HEK293 (cell line): Measurements from ENCODE around the gene ERCC2.

Source experiments
- CTCF ChIA-PET: fragments of 350-600 bp; formaldehyde crosslinking; extraction: SDS; loops from one replicate; lab custom pipeline; 2021; ENCODE audit warnings: antibody characterized with exemption; lab: Yijun Ruan, JAX
- POLR2A ChIA-PET: fragments of 300-600 bp; formaldehyde crosslinking; extraction: SDS; loops from one replicate; lab custom pipeline; 2020; ENCODE audit warnings: antibody characterized with exemption, inconsistent platforms; lab: Yijun Ruan, JAX
- H3K27ac ChIP-seq: fragments of 200-500 bp; sonication (Bioruptor generic); 2 replicates; pipeline ENCODE4 v1.5.1; 2014; ENCODE audit warnings: low read depth, low read length, control low read depth, inconsistent platforms; ENCODE audit errors: extremely low read depth
- H3K36me3 ChIP-seq, 2 experiments: fragments of 200-500 bp in 1 of 2; sonication (Bioruptor generic) in 1 of 2; 1 replicate in 1 of 2; 2 replicates in 1 of 2; pipeline ENCODE4 v1.5.1; 2014 to 2017; ENCODE audit warnings: inconsistent platforms in 2 of 2, low read length in 2 of 2; ENCODE audit not compliant: control insufficient read depth in 2 of 2, insufficient read depth in 1 of 2
- H3K4me1 ChIP-seq: fragments of 200-500 bp; sonication (Bioruptor generic); 2 replicates; pipeline ENCODE4 v1.5.1; 2014; ENCODE audit warnings: mild to moderate bottlenecking, low read length, inconsistent platforms; ENCODE audit not compliant: control insufficient read depth, insufficient read depth
- H3K4me3 ChIP-seq: 2 replicates; pipeline ENCODE4 v1.5.1; 2011; ENCODE audit warnings: low read depth, mild to moderate bottlenecking, control low read depth, low read length, moderate library complexity
- H3K9me3 ChIP-seq: fragments of 200-500 bp; sonication (Bioruptor generic); 2 replicates; pipeline ENCODE4 v1.5.1; 2014; ENCODE audit warnings: low read depth, low read length, inconsistent platforms; ENCODE audit not compliant: control insufficient read depth, insufficient read depth
- AEBP2 ChIP-seq: fragments of 450-650 bp; formaldehyde crosslinking; IDR thresholded peaks from 2 replicates; pipeline ENCODE4 v1.5.1; 2016; ENCODE audit warnings: missing biosample characterization, missing genetic modification characterization, borderline replicate concordance
- BCL6B ChIP-seq: fragments of 450-650 bp; formaldehyde crosslinking; IDR thresholded peaks from 2 replicates; pipeline ENCODE4 v1.5.1; 2017; ENCODE audit warnings: missing biosample characterization, missing genetic modification characterization
- GFI1B ChIP-seq: fragments of 450-650 bp; formaldehyde crosslinking; IDR thresholded peaks from 2 replicates; pipeline ENCODE4 v1.5.1; 2016; ENCODE audit warnings: missing biosample characterization, missing genetic modification characterization
- GLI2 ChIP-seq: fragments of 450-650 bp; formaldehyde crosslinking; IDR thresholded peaks from 2 replicates; pipeline ENCODE4; 2017; ENCODE audit warnings: missing biosample characterization, missing genetic modification characterization, low read depth, borderline replicate concordance
- PBX3 ChIP-seq: sonication (generic); formaldehyde crosslinking; IDR thresholded peaks from 2 replicates; pipeline ENCODE4 v1.8.1; 2022; ENCODE audit warnings: mild to moderate bottlenecking, moderate library complexity, missing genetic modification reagents
- SCRT2 ChIP-seq: fragments of 450-650 bp; formaldehyde crosslinking; IDR thresholded peaks from 2 replicates; pipeline ENCODE4 v1.5.1; 2016; ENCODE audit warnings: missing biosample characterization, missing genetic modification characterization
- ZBTB7A ChIP-seq: fragments of 450-650 bp; formaldehyde crosslinking; IDR thresholded peaks from 2 replicates; pipeline ENCODE4 v1.5.1; 2016; ENCODE audit warnings: low read depth, missing biosample characterization, missing genetic modification characterization
- ZNF112 ChIP-seq: fragments of 450-650 bp; formaldehyde crosslinking; IDR thresholded peaks from 2 replicates; pipeline ENCODE4 v1.5.0; 2017; ENCODE audit warnings: missing biosample characterization, missing genetic modification characterization
- ZNF114 ChIP-seq: fragments of 450-650 bp; formaldehyde crosslinking; IDR thresholded peaks from 2 replicates; pipeline ENCODE4 v1.5.0; 2017; ENCODE audit warnings: missing biosample characterization, missing genetic modification characterization
- ZNF16 ChIP-seq: fragments of 450-650 bp; formaldehyde crosslinking; IDR thresholded peaks from 2 replicates; pipeline ENCODE4 v1.5.1; 2016; ENCODE audit warnings: low read depth, missing biosample characterization, missing genetic modification characterization
- ZNF2 ChIP-seq: fragments of 450-650 bp; formaldehyde crosslinking; IDR thresholded peaks from 2 replicates; pipeline ENCODE4 v1.5.1; 2016; ENCODE audit warnings: missing biosample characterization, missing genetic modification characterization
- ZNF302 ChIP-seq: fragments of 450-650 bp; formaldehyde crosslinking; IDR thresholded peaks from 2 replicates; pipeline ENCODE4 v1.5.1; 2016; ENCODE audit warnings: missing biosample characterization, missing genetic modification characterization, low read depth
- ZNF354C ChIP-seq: fragments of 450-650 bp; formaldehyde crosslinking; IDR thresholded peaks from 2 replicates; pipeline ENCODE4 v1.5.1; 2016; ENCODE audit warnings: missing biosample characterization, missing genetic modification characterization, low read depth, borderline replicate concordance
- ZNF404 ChIP-seq: fragments of 450-650 bp; formaldehyde crosslinking; IDR thresholded peaks from 2 replicates; pipeline ENCODE4 v1.5.1; 2017; ENCODE audit warnings: missing biosample characterization, missing genetic modification characterization
- ZNF548 ChIP-seq: fragments of 450-650 bp; formaldehyde crosslinking; IDR thresholded peaks from 2 replicates; pipeline ENCODE4 v1.5.1; 2016; ENCODE audit warnings: missing biosample characterization, missing genetic modification characterization
- ZNF580 ChIP-seq: fragments of 450-650 bp; formaldehyde crosslinking; IDR thresholded peaks from 2 replicates; pipeline ENCODE4 v1.5.1; 2016; ENCODE audit warnings: missing biosample characterization, missing genetic modification characterization
- ZNF658 ChIP-seq: fragments of 450-650 bp; formaldehyde crosslinking; IDR thresholded peaks from 2 replicates; pipeline ENCODE4; 2016; ENCODE audit warnings: missing biosample characterization, missing genetic modification characterization

The ERCC2 gene

GRCh38 chr19:45305007-45305406 lies 65.4 kb downstream of the ERCC2 start:
- POLR2A ChIA-PET = no interaction called here
- no peak overlapping the region for H3K4me3 ChIP-seq
- no peaks in the 10 kb centered on the region for H3K4me1 ChIP-seq
- CTCF ChIA-PET = interaction anchor here (0.7 to 1.7 kb wide), 2 partner anchors 34 to 206 kb away, joined by 3 to 9 read pairs; no protein-coding TSS in a partner anchor
- H3K36me3 ChIP-seq = peaks cover 3 to 15% of the 10 kb centered on the region in 2 experiments; a peak in 2 of 3 replicates
- 0 out of 2 replicates have a peak overlapping the region, but pooled peaks have one; percentile 5 for H3K27ac ChIP-seq
- no peaks in the 10 kb centered on the region for H3K9me3 ChIP-seq
- TF ChIP-seq GLI2 (no peak), SCRT2 (tag by site-specific recombination) (peak; percentile 40; the same call in 1 of the 2 replicates)

- ChIA-PET POLR2A (interaction anchor here (1.0 kb wide), 1 partner anchor 265 kb away, joined by 4 read pairs; no protein-coding TSS in a partner anchor), CTCF (interaction anchor here (0.5 to 0.7 kb wide), 2 partner anchors 205 to 212 kb away, joined by 3 read pairs; no protein-coding TSS in a partner anchor)
- H3K27ac ChIP-seq = no peak overlapping the region
- TF ChIP-seq ZNF2 (tag by site-specific recombination) (no peak), GFI1B (tag by site-specific recombination) (no peak), ZNF112 (no peak), ZNF580 (no peak), PBX3 (CRISPR knock-in tag) (no peak), ZBTB7A (tag by site-specific recombination) (no peak), BCL6B (tag by site-specific recombination) (no peak), AEBP2 (tag by site-specific recombination) (no peak), ZNF302 (tag by site-specific recombination) (no peak), ZNF16 (tag by site-specific recombination) (no peak), ZNF404 (tag by site-specific recombination) (no peak), ZNF354C (no peak), ZNF114 (tag by site-specific recombination) (no peak), ZNF658 (tag by site-specific recombination) (no peak), ZNF548 (tag by site-specific recombination) (no peak)
- H3K4me1 ChIP-seq = no peaks in the 10 kb centered on the region
- no peak overlapping the region for H3K4me3 ChIP-seq
- no peaks in the 10 kb centered on the region for H3K9me3 ChIP-seq
- H3K36me3 ChIP-seq = peaks cover 6 to 21% of the 10 kb centered on the region in 2 experiments; a peak in 2 of 3 replicates
Observed at GRCh38 chr19:45304141-45304926, 66.0 kb downstream of the ERCC2 start.
